ENCODE measurements around the gene ABCA6. TPM values are rescaled to one million over a fixed set of nuclear protein-coding genes. Genes with fewer than 3 reads are reported as not detected.

The ABCA6 gene
- total RNA-seq, 1 donor, result 1.7 TPM

Other genes with a start within 250 kb of the ABCA6 start
- under 0.01 TPM for gene ABCA8, start 186.5 kb downstream of the ABCA6 start, total RNA-seq
- gene ABCA9, start 81.0 kb downstream of the ABCA6 start, total RNA-seq, result 0.42 TPM
- 1.0 TPM for gene ABCA10, start 86.9 kb upstream of the ABCA6 start, total RNA-seq
- gene ABCA5, start 185.2 kb upstream of the ABCA6 start, total RNA-seq, result 27.0 TPM